ENCODE measurements around the gene TRIM62.

TRIM62 gene

DNA sequence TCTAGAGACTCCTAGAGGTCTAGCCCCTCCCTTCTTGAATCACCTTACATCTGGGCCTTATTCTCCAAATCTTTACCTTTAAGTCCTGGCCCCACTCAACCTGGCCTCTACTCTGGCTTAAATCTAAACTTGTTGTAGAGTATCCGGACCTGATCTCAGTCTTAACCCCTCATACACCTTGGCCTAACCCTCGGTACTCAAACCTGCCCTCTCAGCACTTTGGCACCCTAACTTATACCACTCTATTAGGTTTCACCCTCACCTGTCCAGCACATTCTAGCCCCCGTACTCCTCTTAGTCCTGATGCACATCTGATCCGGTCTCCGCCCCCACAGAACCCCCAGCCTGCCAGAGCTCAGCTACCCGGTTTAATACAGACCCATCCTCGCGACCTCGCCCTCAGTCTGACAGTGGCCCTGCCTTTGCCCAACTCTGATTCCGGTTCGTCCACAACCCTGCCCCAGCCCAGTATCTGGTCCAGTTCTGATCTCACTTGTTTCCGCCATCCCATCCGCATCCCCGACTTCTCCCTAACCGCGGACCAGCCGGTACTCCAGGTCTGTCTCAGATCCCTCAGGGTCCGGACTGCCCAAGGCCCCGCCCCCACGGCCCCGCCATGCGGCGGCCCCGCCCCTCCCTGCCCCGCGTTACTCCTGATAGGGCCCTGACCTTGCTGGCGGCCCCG lies 1.5 kb downstream of the TRIM62 start:
- TF ChIP-seq, protein P1, sequence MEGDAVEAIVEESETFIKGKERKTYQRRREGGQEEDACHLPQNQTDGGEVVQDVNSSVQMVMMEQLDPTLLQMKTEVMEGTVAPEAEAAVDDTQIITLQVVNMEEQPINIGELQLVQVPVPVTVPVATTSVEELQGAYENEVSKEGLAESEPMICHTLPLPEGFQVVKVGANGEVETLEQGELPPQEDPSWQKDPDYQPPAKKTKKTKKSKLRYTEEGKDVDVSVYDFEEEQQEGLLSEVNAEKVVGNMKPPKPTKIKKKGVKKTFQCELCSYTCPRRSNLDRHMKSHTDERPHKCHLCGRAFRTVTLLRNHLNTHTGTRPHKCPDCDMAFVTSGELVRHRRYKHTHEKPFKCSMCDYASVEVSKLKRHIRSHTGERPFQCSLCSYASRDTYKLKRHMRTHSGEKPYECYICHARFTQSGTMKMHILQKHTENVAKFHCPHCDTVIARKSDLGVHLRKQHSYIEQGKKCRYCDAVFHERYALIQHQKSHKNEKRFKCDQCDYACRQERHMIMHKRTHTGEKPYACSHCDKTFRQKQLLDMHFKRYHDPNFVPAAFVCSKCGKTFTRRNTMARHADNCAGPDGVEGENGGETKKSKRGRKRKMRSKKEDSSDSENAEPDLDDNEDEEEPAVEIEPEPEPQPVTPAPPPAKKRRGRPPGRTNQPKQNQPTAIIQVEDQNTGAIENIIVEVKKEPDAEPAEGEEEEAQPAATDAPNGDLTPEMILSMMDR (IDR thresholded peaks at IDR 0.05; ENCODE audit: extremely low read depth, missing control alignments) = no peak
- peak; percentile 4 for DNase-seq (ENCODE audit: low spot score)

DNA sequence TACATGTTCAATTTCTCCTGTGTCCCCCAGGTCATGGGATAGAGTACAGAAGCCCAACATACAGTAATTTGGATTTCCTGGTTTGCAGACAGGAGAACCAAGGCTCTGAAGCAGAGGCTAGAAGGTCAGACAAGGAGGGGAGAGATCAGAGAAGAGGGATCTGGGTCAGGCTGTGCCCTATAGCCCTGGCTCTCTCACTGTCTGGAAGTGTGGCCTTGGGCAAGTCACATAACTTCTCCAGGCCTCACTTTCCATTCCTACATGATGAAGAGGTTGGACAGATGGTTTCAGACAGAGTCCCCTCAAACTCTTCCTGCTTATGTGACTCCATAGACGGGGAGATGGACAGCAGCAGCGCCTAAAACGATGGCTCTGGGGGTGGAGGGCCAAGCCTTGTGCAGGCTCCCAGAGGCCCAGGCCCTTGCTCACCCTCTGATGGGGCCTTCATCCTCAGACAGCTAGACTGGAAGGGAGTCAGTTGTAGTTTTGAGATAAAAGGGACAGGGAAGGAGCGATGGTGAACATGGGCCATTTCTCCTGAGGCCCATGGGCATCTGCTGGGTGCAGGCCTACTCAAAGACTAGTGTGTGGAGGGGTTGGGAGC lies 2.9 kb downstream of the TRIM62 start:
- TF ChIP-seq, protein P1 (IDR thresholded peaks at IDR 0.05; ENCODE audit: extremely low read depth, missing control alignments) = no peak
- no peak for DNase-seq (ENCODE audit: low spot score)

DNA sequence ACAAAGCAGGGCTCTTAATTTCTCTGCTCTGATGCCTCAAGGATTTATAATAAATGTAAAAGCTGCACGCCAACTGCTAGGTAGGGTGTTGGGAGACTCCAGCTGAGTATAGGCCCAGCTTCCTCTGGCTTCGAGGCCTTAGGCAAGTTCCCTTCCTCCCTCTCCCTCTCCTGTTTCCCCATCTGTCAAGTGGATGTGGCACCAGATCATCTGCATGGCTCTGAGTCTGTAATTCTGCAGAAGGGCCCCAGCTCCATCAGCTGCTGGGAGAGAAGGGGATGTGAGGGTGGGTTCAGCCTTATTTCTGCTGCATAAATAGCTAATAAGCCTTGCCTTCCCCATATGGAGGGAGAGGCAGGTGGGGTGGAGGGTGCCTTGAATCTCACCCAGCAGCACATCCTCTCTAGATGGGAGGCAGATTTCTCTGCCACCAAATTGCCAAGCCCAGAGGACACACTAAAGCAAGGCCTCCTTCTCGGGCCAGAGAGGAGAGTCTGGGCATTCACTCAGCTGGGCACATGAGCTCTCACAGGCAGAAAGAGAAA lies 3.8 kb downstream of the TRIM62 start:
- no peak for DNase-seq (ENCODE audit: low spot score)
- TF ChIP-seq, protein P1 (IDR thresholded peaks at IDR 0.05; ENCODE audit: extremely low read depth, missing control alignments) = no peak

DNA sequence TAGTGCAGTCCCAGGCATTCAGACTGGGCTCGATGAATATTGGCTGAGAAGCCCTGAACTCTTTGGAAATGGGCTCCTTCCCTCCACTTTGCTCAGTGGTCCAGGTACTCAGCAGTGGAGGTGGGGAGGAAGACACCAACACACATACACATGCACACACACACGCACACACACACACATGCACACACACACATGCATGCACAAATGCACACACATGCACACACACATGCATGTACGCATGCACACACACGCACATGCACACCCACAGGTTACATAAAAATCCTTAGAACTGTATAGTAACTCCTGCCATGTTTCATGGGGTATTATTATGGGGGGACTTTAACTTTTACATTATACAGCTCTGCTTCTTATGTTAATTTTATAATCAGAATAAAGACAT lies 5.0 kb downstream of the TRIM62 start:
- TF ChIP-seq, protein P1 (IDR thresholded peaks at IDR 0.05; ENCODE audit: extremely low read depth, missing control alignments) = no peak
- DNase-seq (ENCODE audit: low spot score) = no peak

DNA sequence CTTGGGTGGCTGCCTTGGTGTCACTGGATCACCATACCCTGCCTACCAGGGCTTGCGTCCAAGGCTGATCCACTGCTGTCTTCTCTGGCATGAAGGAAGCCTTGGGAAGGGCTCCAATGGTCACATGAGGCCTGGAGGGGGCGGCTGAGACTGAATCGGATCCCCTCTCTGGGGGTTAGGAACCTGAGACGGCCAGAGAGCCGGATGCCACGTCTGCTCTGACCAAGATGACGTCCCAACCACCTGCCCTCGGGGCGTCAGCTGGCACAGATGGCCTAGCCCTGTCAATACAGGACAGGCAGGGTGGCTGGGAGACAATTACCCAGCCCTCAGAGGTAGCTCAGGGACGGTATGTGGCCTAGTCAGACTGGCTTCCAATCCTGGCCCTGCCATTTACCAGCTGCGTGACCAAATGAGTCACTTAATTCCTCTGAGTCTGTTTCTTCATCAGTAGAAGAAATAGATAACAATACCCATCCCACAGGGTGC lies 5.4 kb downstream of the TRIM62 start:
- no peak for DNase-seq (ENCODE audit: low spot score)
- TF ChIP-seq, protein P1 (IDR thresholded peaks at IDR 0.05; ENCODE audit: extremely low read depth, missing control alignments) = no peak

DNA sequence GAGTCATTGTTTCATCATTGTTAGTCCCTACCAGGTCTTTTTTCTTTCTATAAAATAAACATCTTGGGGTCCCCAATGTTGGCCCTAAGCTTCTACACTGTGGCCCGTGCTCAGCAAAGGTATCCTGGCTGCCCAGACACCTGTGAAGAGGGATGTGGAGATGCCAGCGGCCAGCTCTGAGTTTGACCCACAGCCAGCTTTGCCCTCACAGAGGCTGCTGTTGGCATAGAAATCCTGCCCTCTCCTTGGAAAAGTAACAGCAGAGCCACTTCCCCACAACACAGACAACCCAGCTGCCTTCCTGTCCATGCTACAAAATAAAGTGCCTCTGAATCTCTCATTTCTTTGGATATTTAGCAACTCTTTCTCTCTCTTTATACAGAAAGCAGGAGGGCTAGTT lies 6.0 kb downstream of the TRIM62 start:
- no peak for DNase-seq (ENCODE audit: low spot score)
- TF ChIP-seq, protein P1 (IDR thresholded peaks at IDR 0.05; ENCODE audit: extremely low read depth, missing control alignments) = no peak

DNA sequence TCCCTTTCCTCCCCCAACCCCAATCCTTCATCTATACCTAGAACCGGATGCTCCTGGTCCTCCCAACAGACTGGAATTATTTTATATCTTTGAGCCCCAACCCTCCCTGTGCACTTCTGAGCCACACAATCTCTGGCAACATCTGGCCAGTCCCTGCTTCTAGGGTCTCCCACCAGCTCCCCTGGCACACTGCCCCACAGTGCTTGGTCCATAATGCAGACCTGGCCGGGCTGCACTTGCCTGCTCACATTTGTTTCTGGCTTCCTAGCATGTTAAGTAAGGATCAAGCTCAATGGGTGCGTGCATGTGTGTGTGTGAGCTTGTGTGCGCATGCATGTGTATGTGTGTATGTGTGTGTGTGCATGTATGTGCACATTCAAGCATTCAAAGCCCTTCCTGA lies 8.8 kb downstream of the TRIM62 start:
- DNase-seq (ENCODE audit: low spot score) = no peak
- TF ChIP-seq, protein P1 (IDR thresholded peaks at IDR 0.05; ENCODE audit: extremely low read depth, missing control alignments) = no peak
